GM12872 (cell line): ENCODE data around the gene PROSER1.

Experiments
- TF ChIP-seq, protein P1 (sequence below): IDR thresholded peaks from 3 replicates; pipeline ENCODE4 v1.5.1; 2011; ENCODE audit warnings: low read depth, mild to moderate bottlenecking, low read length, moderate library complexity; ENCODE audit not compliant: insufficient read depth

The PROSER1 gene

DNA sequence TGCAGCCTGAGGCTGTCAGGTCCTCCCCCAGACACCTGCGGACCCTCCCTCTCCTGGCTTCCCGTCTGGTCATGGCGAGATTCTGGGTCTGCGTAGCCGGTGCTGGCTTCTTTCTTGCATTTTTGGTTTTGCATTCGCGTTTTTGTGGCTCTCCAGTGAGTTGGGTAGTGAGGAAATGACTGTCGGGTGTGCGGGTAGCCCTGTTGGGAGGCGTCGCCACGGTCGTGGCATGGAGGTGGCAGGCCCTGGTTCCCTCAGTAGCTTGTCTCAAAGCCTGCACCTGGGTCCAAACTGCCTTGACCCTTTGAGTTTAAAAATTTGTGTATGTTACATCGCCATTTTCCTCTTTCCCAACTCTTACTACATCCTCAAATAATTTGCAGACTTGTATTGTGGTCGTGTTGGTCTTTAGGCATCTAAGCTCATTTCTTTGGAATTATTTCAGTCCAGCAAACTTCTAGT is 711 bp upstream of the PROSER1 start:
- TF ChIP-seq, protein P1, sequence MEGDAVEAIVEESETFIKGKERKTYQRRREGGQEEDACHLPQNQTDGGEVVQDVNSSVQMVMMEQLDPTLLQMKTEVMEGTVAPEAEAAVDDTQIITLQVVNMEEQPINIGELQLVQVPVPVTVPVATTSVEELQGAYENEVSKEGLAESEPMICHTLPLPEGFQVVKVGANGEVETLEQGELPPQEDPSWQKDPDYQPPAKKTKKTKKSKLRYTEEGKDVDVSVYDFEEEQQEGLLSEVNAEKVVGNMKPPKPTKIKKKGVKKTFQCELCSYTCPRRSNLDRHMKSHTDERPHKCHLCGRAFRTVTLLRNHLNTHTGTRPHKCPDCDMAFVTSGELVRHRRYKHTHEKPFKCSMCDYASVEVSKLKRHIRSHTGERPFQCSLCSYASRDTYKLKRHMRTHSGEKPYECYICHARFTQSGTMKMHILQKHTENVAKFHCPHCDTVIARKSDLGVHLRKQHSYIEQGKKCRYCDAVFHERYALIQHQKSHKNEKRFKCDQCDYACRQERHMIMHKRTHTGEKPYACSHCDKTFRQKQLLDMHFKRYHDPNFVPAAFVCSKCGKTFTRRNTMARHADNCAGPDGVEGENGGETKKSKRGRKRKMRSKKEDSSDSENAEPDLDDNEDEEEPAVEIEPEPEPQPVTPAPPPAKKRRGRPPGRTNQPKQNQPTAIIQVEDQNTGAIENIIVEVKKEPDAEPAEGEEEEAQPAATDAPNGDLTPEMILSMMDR: no peak

DNA sequence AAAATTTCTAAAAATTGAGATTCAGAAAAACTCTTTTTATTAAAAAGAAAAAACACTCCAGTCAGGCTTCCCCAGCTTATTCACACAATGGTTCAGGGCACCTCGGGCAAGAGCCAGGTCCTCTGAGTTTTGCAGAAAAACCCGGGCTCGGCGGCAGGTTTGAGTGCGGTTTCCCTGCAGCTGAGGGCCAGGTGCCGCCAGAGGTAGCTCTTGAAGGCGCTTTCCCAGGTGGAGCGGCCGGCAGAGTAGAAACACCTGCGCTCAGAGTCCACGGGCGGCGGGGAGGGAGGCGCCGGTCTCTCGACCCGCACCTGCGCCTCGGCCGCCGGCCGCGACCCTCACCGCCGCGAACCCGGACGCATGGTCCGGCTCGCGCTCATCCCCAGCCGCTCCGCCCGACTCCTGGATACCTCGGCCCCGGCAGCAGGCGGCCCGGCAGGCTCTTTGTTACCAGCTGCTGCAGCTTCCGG is 444 bp downstream of the PROSER1 start:
- TF ChIP-seq, protein P1: no peak

DNA sequence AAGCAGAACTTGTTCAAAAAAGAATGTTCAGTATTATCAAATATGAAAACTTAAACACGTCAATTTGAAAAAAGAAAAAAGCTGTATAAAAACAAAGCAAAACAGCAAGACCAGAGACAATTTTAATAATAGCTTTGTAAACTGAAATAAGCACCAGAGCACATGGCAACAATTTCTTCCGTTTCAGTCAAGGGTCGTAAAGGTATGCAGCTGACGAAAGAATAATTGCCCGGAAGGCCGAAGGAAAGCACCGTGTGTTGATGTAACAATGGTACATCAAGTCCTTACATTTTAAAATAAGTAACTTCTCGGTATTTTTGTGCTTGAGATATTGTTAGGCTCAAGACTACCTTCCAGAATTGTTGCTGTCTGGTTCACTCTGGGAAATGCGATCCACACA is 1.7 kb downstream of the PROSER1 start:
- TF ChIP-seq, protein P1: no peak

DNA sequence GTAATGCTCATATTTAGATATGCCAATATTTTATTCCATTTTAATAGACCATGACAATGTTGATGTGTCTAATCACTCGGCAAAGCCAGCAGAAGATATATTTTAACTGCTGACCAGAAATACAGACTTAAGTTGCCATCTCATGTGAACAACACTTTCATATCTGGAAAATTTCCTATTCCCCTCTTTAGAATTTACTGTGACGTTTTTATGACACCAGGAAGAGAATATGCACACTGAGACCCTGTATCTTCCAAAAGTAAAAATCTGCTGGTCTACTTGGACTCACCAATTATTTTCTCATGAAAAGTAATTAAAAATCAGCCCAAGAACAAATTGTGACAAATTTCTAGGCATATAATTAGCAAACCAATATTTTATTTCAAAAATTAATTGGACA is 2.1 kb downstream of the PROSER1 start:
- TF ChIP-seq, protein P1: no peak

DNA sequence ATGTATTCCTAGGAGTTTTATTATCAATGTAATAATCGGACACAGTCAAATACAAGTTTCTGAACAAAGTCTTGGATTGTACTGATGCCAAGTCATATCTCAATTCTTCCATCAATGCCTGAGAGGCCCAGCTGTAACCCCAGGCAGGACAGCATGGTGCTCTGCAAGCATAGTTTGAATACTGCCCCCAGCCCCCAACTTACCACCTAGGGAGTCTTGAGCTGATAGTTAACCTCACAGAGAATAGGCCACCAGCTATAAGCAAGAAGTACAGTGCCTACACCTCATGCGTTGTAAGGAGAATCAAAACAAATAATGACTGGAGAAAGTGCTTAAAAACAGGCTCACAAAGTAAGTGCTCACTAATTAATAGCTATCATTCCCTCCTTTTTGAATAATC is 2.7 kb downstream of the PROSER1 start:
- TF ChIP-seq, protein P1: no peak

DNA sequence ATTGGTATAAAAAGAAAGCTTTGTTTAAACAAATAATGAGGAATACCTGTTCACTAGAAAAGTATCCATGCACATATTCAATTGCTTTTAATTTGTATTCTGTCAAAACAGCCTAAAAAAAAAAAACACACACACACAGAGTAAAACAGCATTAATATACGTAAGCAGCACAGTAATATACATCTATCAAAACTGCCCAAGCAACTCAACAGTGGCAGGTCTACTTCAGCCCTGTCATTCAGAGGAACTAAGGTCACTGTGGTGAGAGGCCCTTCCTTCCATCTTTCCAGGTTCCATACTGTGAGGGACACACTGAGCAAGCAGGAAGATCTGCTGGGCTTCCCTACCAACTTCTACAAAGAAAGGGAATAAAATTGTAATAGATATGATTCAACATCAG is 3.8 kb downstream of the PROSER1 start:
- TF ChIP-seq, protein P1: no peak

DNA sequence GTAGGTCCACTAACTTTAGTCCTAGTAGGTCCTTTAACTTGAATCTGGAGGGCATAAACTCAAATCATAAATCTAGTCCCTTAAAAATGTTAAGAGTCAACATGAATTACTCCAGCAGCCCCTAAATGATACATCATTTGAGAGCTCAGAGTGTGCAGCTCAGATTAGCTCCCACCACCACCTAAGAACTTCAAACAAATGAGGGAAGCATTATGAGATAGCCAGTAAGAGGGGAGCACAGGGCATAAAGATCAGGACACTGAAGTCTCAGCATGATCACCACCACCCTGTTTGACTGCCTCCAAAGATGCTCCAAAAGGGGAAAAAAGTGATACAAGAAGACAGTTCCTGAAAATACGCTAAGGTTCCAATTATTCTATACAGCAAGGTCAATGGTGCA is 5.7 kb downstream of the PROSER1 start:
- TF ChIP-seq, protein P1: no peak
